Mucosa of rectum (tissue), 2 donors: ENCODE measurements around the gene TOB1.

Experiments
- H3K27ac ChIP-seq, 2 donors: one replicate each; pipeline ENCODE4 v1.7.0; 2013; ENCODE audit warnings: inconsistent platforms in 2 of 2, low read depth in 2 of 2, low read length in 2 of 2
- H3K27me3 ChIP-seq, 2 donors: one replicate each; pipeline ENCODE4 v1.7.0; 2013; ENCODE audit warnings: low read length in 2 of 2; ENCODE audit not compliant: control insufficient read depth in 2 of 2, insufficient read depth in 2 of 2
- H3K36me3 ChIP-seq, 2 donors: one replicate each; pipeline ENCODE4 v1.7.0; 2013; ENCODE audit warnings: low read length in 2 of 2; ENCODE audit not compliant: control insufficient read depth in 2 of 2, insufficient read depth in 2 of 2
- H3K4me1 ChIP-seq, 2 donors: one replicate each; pipeline ENCODE4 v1.7.0; 2013; ENCODE audit warnings: low read length in 2 of 2, mild to moderate bottlenecking in 1 of 2; ENCODE audit not compliant: control insufficient read depth in 2 of 2, insufficient read depth in 2 of 2
- H3K4me3 ChIP-seq, 2 donors: one replicate each; pipeline ENCODE4 v1.7.0; 2013; ENCODE audit warnings: low read length in 2 of 2
- H3K9ac ChIP-seq, 2 donors: one replicate each; pipeline ENCODE4 v1.7.0; 2013; ENCODE audit warnings: low read length in 2 of 2, low read depth in 1 of 2, mild to moderate bottlenecking in 1 of 2
- H3K9me3 ChIP-seq, 2 donors: one replicate each; pipeline ENCODE4 v1.7.0; 2013; ENCODE audit warnings: low read length in 2 of 2; ENCODE audit not compliant: control insufficient read depth in 2 of 2
- donor health status: healthy.
- donor health status: Normal muscosa, but diverticular disease.

TOB1 gene

GRCh38 chr17:50837980-50838954 lies 27.9 kb downstream of the TOB1 start:
- H3K9me3 ChIP-seq: no peaks in the 10 kb centered on the region
- H3K27me3 ChIP-seq: no peaks in the 10 kb centered on the region
- no peak overlapping the region for H3K4me3 ChIP-seq
- H3K27ac ChIP-seq: no peak overlapping the region
- no peak overlapping the region for H3K9ac ChIP-seq
- H3K4me1 ChIP-seq: peaks cover 0 to 7% of the 10 kb centered on the region in 2 donors
- no peaks in the 10 kb centered on the region for H3K36me3 ChIP-seq

GRCh38 chr17:50837286-50837979 lies 28.7 kb downstream of the TOB1 start:
- Histone ChIP-seq H3K27ac (no peak overlapping the region), H3K4me1 (peaks cover 0 to 7% of the 10 kb centered on the region in 2 donors), H3K27me3 (no peaks in the 10 kb centered on the region), H3K4me3 (no peak overlapping the region), H3K9ac (no peak overlapping the region), H3K36me3 (no peaks in the 10 kb centered on the region), H3K9me3 (no peaks in the 10 kb centered on the region)

- Histone ChIP-seq H3K4me1 (peaks cover 0 to 7% of the 10 kb centered on the region in 2 donors), H3K9ac (no peak overlapping the region), H3K4me3 (no peak overlapping the region), H3K36me3 (no peaks in the 10 kb centered on the region), H3K27ac (no peak overlapping the region), H3K27me3 (no peaks in the 10 kb centered on the region), H3K9me3 (no peaks in the 10 kb centered on the region)
Measured at GRCh38 chr17:50836826-50837225, 29.3 kb downstream of the TOB1 start.

GRCh38 chr17:50835301-50836234 lies 30.6 kb downstream of the TOB1 start, which contains the start of gene WFIKKN2:
Gene WFIKKN2 (plus strand): TSS chr17:50835586. CDS start chr17:50835938, 352 bp downstream.
- Histone ChIP-seq H3K9ac (peak within 1 kb of the TSS in 1 of 2 donors; percentile 27), H3K27me3 (no peaks in the 10 kb centered on the region), H3K36me3 (no peaks in the 10 kb centered on the region), H3K4me1 (peaks cover 0 to 7% of the 10 kb centered on the region in 2 donors), H3K27ac (no peak within 1 kb of the TSS), H3K4me3 (peak within 1 kb of the TSS; percentile 13 to 16), H3K9me3 (no peaks in the 10 kb centered on the region)

DNA sequence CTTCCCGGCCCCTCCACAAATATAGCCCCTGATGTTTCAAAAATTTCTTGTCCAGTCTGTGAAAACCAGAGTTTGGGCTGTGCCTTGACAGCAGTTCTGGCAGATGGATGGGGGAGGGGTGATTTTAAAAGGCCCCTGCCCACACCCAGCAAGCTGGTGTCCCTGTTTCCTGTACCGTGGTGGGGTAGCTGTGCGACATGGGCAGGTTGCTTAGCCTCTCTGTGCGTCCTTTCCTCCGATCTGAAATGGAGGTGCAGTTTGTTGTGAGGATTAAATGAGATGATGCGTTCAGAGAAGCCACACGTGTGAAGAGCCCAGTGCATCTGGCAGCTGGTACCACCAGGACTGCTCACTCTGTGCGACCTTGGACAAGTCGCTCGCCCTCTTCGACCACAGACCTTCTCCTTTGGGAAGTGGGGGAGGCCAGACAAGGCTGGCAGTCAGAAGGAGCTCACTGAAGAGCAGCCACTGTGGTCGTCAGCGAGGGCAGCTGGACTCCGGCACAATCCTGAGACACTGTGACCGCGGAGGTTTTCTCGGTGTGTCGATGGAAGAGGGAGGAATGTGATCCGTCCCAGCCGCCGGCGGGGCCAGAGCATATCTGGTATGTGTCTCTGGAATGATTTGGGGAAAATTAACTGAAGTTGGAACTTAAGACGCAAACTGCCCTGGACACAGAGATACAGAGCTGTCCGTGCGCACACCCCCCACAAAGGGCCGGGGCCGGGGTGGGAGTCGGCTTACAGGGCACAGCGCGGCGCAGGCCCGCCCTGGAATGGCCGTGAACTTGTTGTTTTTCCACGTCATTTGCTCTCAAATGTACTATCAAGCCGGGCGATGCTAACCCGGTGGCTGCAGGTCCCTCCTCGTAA lies 31.5 kb downstream of the TOB1 start:
- Histone ChIP-seq H3K9ac (peak overlapping the region in 1 of 2 donors; percentile 27), H3K36me3 (no peaks in the 10 kb centered on the region), H3K9me3 (no peaks in the 10 kb centered on the region), H3K4me3 (peak overlapping the region; percentile 13 to 16), H3K4me1 (peaks cover 0 to 7% of the 10 kb centered on the region in 2 donors), H3K27ac (no peak overlapping the region), H3K27me3 (no peaks in the 10 kb centered on the region)

DNA sequence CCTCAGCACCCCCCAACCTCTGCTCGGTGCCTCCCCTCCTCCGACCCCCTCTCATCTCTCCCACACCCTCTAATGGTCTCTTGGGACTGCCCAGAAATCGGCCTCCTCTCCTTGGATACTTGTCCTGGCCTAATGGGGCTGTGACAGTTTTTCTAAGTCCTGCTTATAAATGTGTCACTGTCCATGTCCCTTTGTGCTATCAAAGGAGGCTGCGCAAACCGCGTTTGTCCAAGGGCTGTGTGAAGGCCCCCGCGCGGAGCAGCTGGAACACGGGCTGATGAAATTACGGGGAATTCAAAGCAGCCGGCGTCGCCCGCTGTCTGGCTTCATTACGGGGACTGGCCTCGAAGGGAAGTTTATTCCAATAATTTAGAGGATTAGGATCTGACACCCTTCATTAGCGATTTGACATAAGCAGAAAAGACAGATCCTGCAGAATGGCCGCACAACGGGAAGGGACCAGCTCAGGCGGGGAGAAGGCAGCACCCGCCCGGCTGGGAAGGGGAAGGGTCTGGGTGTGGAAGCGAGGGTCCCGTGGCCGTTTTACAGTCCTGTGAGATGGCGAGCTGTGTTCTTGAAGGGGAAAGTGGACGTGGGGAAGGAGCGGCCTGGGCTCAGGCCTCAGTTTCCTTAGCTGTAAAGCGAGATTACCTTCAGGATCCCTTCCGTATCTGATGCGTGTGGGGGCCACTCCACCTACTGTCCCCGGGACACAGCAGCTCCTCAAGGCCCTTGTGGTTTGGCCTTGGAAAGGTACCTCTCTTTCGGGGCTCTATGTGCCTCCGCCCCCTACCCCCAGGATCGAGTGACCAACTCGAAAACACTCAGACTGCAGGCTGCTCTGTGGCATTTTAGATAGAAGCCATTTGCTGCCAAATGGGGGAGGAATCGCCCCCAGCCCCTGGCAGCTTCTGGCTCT lies 32.4 kb downstream of the TOB1 start:
- Histone ChIP-seq H3K9ac (no peak overlapping the region), H3K9me3 (no peaks in the 10 kb centered on the region), H3K27me3 (no peaks in the 10 kb centered on the region), H3K4me3 (no peak overlapping the region), H3K4me1 (peaks cover 0 to 7% of the 10 kb centered on the region in 2 donors), H3K36me3 (no peaks in the 10 kb centered on the region), H3K27ac (no peak overlapping the region)

GRCh38 chr17:50832864-50833381 lies 33.2 kb downstream of the TOB1 start:
- Histone ChIP-seq H3K36me3 (no peaks in the 10 kb centered on the region), H3K9me3 (no peaks in the 10 kb centered on the region), H3K27me3 (no peaks in the 10 kb centered on the region), H3K27ac (no peak overlapping the region), H3K9ac (no peak overlapping the region), H3K4me3 (no peak overlapping the region), H3K4me1 (peaks cover 0 to 7% of the 10 kb centered on the region in 2 donors)

DNA sequence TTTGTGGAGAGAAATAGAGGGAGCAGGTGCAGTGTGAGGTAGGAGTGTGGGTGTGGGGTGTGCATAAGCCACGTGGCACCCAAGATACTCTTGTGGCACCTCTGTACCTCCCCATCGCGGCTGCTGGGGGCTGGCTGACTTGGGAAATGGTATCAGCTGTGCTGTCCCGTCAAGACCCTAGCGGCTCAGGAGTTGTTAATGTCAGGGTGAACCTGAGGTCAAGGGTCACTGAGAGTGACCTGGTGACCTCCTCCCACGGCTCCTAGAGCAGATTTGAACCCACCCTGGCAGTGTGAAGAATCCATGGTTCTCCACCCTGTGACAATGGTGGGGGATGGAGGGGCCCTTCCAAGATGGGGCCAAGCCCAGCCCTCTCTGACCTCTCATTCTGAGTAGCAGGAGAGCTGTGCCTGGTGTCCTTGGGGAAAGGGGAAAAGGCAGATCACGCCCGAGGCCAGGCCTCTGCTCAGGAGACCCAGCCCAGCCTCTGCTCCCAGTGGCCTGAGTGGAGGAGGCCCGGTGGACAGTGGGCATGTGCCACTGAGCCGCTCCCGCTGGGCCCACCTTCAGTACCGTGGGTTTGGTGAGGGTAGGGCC lies 33.8 kb downstream of the TOB1 start:
- H3K4me1 ChIP-seq: peaks cover 0 to 7% of the 10 kb centered on the region in 2 donors
- H3K4me3 ChIP-seq: no peak overlapping the region
- H3K27ac ChIP-seq: no peak overlapping the region
- H3K36me3 ChIP-seq: no peaks in the 10 kb centered on the region
- no peak overlapping the region for H3K9ac ChIP-seq
- no peaks in the 10 kb centered on the region for H3K9me3 ChIP-seq
- H3K27me3 ChIP-seq: no peaks in the 10 kb centered on the region
